ENCODE data around the gene C1QTNF8. TPM values are rescaled to one million over a fixed set of nuclear protein-coding genes. Genes with fewer than 3 reads are reported as not detected.
"Not testable (repeated sequence)": the region's sequence is repeated elsewhere in the genome, so short reads cannot be mapped to it uniquely, and the experiment has no call there.

C1QTNF8 gene
- total and polyA plus RNA-seq, 11 donors = not detected

- H3K9me3 ChIP-seq = peaks cover 0 to 10% (median 6%) of the 10 kb centered on the region in 12 donors
Measured at GRCh38 chr16:1089822-1090619, 6.0 kb downstream of the C1QTNF8 start.

GRCh38 chr16:1089439-1089821 is 6.6 kb downstream of the C1QTNF8 start:
- TF ChIP-seq POLR2A (IDR thresholded peaks at IDR 0.05) = no peak
- no peak for TF ChIP-seq CTCF (IDR thresholded peaks at IDR 0.05)
- Histone ChIP-seq H3K27me3 (peaks cover 0 to 58% (median 3%) of the 10 kb centered on the region in 9 donors), H3K36me3 (no peaks in the 10 kb centered on the region), H3K9me3 (peaks cover 0 to 16% (median 11%) of the 10 kb centered on the region in 12 donors), H3K27ac (peak overlapping the region in 11 of 12 donors; percentile 54 to 89 (median 81)), H3K4me3 (peak overlapping the region in 10 of 12 donors; percentile 10 to 54 (median 46)), H3K4me1 (peaks cover 0 to 39% (median 14%) of the 10 kb centered on the region in 12 donors)
- WGBS, 4 donors = 38 to 57% (median 51%) methylated on average over 3 to 17 of the region's 17 CpGs
- intact Hi-C loops (cut with DNase I) = no loop called here
- ATAC-seq = peak; percentile 66 to 74 (median 72)
- DNase-seq = peak in 2 of 5 donors; percentile 66 to 68

More at GRCh38 chr16:1089822-1090619, 6.0 kb downstream of the C1QTNF8 start:
- Histone ChIP-seq H3K36me3 (no peaks in the 10 kb centered on the region), H3K4me1 (peaks cover 0 to 39% (median 14%) of the 10 kb centered on the region in 12 donors), H3K4me3 (peak overlapping the region; percentile 15 to 54 (median 44)), H3K27me3 (peaks cover 0 to 58% (median 3%) of the 10 kb centered on the region in 9 donors), H3K27ac (peak overlapping the region; percentile 64 to 89 (median 81))
- TF ChIP-seq POLR2A (IDR thresholded peaks at IDR 0.05) (no peak), CTCF (IDR thresholded peaks at IDR 0.05) (peak in 7 of 12 donors; percentile 10 to 31 (median 25))
- intact Hi-C loops (cut with DNase I) = loop anchor here in 1 of 10 donors (10.0 kb wide), 1 partner anchor 275 kb away; no protein-coding TSS in a partner anchor
- ATAC-seq (peak; percentile 85 to 91 (median 88)), DNase-seq (peak; percentile 62 to 86 (median 82))
- 2 to 48% (median 26%) methylated on average over 11 to 38 of the region's 38 CpGs for WGBS, 4 donors

- Histone ChIP-seq H3K27me3 (peaks cover 0 to 64% (median 3%) of the 10 kb centered on the region in 9 donors), H3K36me3 (no peaks in the 10 kb centered on the region), H3K4me3 (no peak overlapping the region), H3K4me1 (peaks cover 0 to 39% (median 14%) of the 10 kb centered on the region in 12 donors), H3K27ac (peak overlapping the region in 6 of 12 donors; percentile 76 to 89 (median 85)), H3K9me3 (peaks cover 0 to 22% (median 12%) of the 10 kb centered on the region in 12 donors)
- DNase-seq = no peak
- intact Hi-C loops (cut with DNase I) = no loop called here
- 46 to 58% (median 52%) methylated on average over 29 to 40 of the region's 40 CpGs for WGBS, 4 donors
- no peak for TF ChIP-seq CTCF (IDR thresholded peaks at IDR 0.05)
- TF ChIP-seq POLR2A (IDR thresholded peaks at IDR 0.05) = no peak
- no peak for ATAC-seq
Measured at GRCh38 chr16:1088295-1089170, 7.5 kb downstream of the C1QTNF8 start.

GRCh38 chr16:1086443-1086842 is 9.6 kb downstream of the C1QTNF8 start:
- intact Hi-C loops (cut with DNase I); H3K27ac ChIP-seq; H3K36me3 ChIP-seq; H3K4me3 ChIP-seq; DNase-seq; ATAC-seq: not testable (repeated sequence)
- peaks cover 0 to 34% (median 14%) of the 10 kb centered on the region in 12 donors for H3K4me1 ChIP-seq
- peaks cover 0 to 22% (median 12%) of the 10 kb centered on the region in 12 donors for H3K9me3 ChIP-seq
- WGBS, 4 donors = 79 to 91% (median 82%) methylated on average over 10 of the region's 10 CpGs
- H3K27me3 ChIP-seq = peaks cover 3 to 85% (median 12%) of the 10 kb centered on the region in 9 donors
